NK-92 treated with Interleukin-12 subunit alpha and Interleukin-12 subunit beta, amount 100 ng/mL, for 24 hours (cell line): ENCODE data around the gene ALOX5AP.

ENCODE experiments used
- DNase-seq: peaks from one replicate; lab custom pipeline; 2025; lab: John Stamatoyannopoulos, UW

Gene ALOX5AP

GRCh38 chr13:30714629-30715371 lies 20.5 kb upstream of the ALOX5AP start:
- no peak for DNase-seq

- DNase-seq, result no peak
Observed at GRCh38 chr13:30715372-30715756, 20.0 kb upstream of the ALOX5AP start.

- no peak for DNase-seq
Observed at GRCh38 chr13:30715837-30716236, 19.5 kb upstream of the ALOX5AP start.

- DNase-seq, result no peak
Observed at GRCh38 chr13:30718661-30719524, 16.4 kb upstream of the ALOX5AP start.

- no peak for DNase-seq
Observed at GRCh38 chr13:30719525-30719914, 15.8 kb upstream of the ALOX5AP start.

GRCh38 chr13:30720172-30720869 lies 15.0 kb upstream of the ALOX5AP start:
- no peak for DNase-seq

- no peak for DNase-seq
Observed at GRCh38 chr13:30721936-30722335, 13.4 kb upstream of the ALOX5AP start.

GRCh38 chr13:30722361-30722760 lies 13.0 kb upstream of the ALOX5AP start:
- DNase-seq, result no peak

- DNase-seq, result no peak
Observed at GRCh38 chr13:30724778-30725177, 10.6 kb upstream of the ALOX5AP start.

- no peak for DNase-seq
Observed at GRCh38 chr13:30725326-30726085, 9.8 kb upstream of the ALOX5AP start.

- no peak for DNase-seq
Observed at GRCh38 chr13:30726192-30726591, 9.2 kb upstream of the ALOX5AP start.

- DNase-seq, result no peak
Observed at GRCh38 chr13:30727491-30728355, 7.6 kb upstream of the ALOX5AP start.

GRCh38 chr13:30729801-30730200 lies 5.5 kb upstream of the ALOX5AP start:
- no peak for DNase-seq

- no peak for DNase-seq
Observed at GRCh38 chr13:30730526-30730925, 4.8 kb upstream of the ALOX5AP start.

- DNase-seq, result no peak
Observed at GRCh38 chr13:30731361-30732045, 3.8 kb upstream of the ALOX5AP start.

- DNase-seq, result no peak
Observed at GRCh38 chr13:30732046-30732390, 3.3 kb upstream of the ALOX5AP start.

GRCh38 chr13:30734439-30734838 lies 904 bp upstream of the ALOX5AP start:
- no peak for DNase-seq

GRCh38 chr13:30735872-30736175 lies 481 bp downstream of the ALOX5AP start:
- DNase-seq, result no peak

- DNase-seq, result no peak
Observed at GRCh38 chr13:30736461-30737320, 1.3 kb downstream of the ALOX5AP start.
